ENCODE measurements around the gene RSF1.

RSF1 gene

GRCh38 chr11:77806993-77807392 is 13.5 kb downstream of the RSF1 start:
- DNase-seq, result no peak

GRCh38 chr11:77806415-77806814 is 14.1 kb downstream of the RSF1 start:
- DNase-seq, result no peak

- no peak for DNase-seq
Observed at GRCh38 chr11:77801477-77801876, 19.0 kb downstream of the RSF1 start.

- no peak for DNase-seq
Observed at GRCh38 chr11:77800449-77800848, 20.1 kb downstream of the RSF1 start.

- DNase-seq, result no peak
Observed at GRCh38 chr11:77799338-77799737, 21.2 kb downstream of the RSF1 start.

- no peak for DNase-seq
Observed at GRCh38 chr11:77793972-77794371, 26.6 kb downstream of the RSF1 start.

- no peak for DNase-seq
Observed at GRCh38 chr11:77791301-77791700, 29.2 kb downstream of the RSF1 start.

- no peak for DNase-seq
Observed at GRCh38 chr11:77789731-77790476, 30.6 kb downstream of the RSF1 start.

- no peak for DNase-seq
Observed at GRCh38 chr11:77789061-77789730, 31.3 kb downstream of the RSF1 start.

- no peak for DNase-seq
Observed at GRCh38 chr11:77784572-77784971, 36.0 kb downstream of the RSF1 start.

- DNase-seq, result no peak
Observed at GRCh38 chr11:77783025-77783424, 37.5 kb downstream of the RSF1 start.

GRCh38 chr11:77779935-77780334 is 40.6 kb downstream of the RSF1 start:
- DNase-seq, result no peak

GRCh38 chr11:77778549-77778948 is 42.0 kb downstream of the RSF1 start:
- no peak for DNase-seq

- no peak for DNase-seq
Observed at GRCh38 chr11:77778118-77778517, 42.4 kb downstream of the RSF1 start.

- no peak for DNase-seq
Observed at GRCh38 chr11:77776455-77776854, 44.1 kb downstream of the RSF1 start.

GRCh38 chr11:77775936-77776335 is 44.6 kb downstream of the RSF1 start:
- DNase-seq, result no peak

- DNase-seq, result no peak
Observed at GRCh38 chr11:77771135-77771534, 49.4 kb downstream of the RSF1 start.

- no peak for DNase-seq
Observed at GRCh38 chr11:77770629-77771028, 49.9 kb downstream of the RSF1 start.

- DNase-seq, result no peak
Observed at GRCh38 chr11:77762426-77762825, 58.1 kb downstream of the RSF1 start.

- no peak for DNase-seq
Observed at GRCh38 chr11:77761491-77761890, 59.0 kb downstream of the RSF1 start.

- no peak for DNase-seq
Observed at GRCh38 chr11:77758331-77758730, 62.2 kb downstream of the RSF1 start.

- DNase-seq, result no peak
Observed at GRCh38 chr11:77753230-77753629, 67.3 kb downstream of the RSF1 start.

GRCh38 chr11:77752516-77752915 is 68.0 kb downstream of the RSF1 start:
- no peak for DNase-seq

GRCh38 chr11:77750394-77751156 is 69.9 kb downstream of the RSF1 start:
- DNase-seq, result no peak
